ENCODE results near the gene HEATR3.

Gene HEATR3

GRCh38 chr16:50152807-50153595 is 87.2 kb downstream of the HEATR3 start, which contains the start of gene TENT4B:
Gene TENT4B, plus strand, starts transcription at chr16:50153306. Its CDS starts 316 bp downstream, at chr16:50153622.
- peak; percentile 79 to 82 (median 81) for DNase-seq (ENCODE audit: low read depth in 3 of 3)

- DNase-seq (ENCODE audit: low read depth in 3 of 3): peak in 2 of 3 experiments; percentile 10 to 21
Observed at GRCh38 chr16:50153596-50154419, 88.0 kb downstream of the HEATR3 start.

- no peak for DNase-seq (ENCODE audit: low read depth in 3 of 3)
Observed at GRCh38 chr16:50154420-50154950, 88.7 kb downstream of the HEATR3 start.

DNA sequence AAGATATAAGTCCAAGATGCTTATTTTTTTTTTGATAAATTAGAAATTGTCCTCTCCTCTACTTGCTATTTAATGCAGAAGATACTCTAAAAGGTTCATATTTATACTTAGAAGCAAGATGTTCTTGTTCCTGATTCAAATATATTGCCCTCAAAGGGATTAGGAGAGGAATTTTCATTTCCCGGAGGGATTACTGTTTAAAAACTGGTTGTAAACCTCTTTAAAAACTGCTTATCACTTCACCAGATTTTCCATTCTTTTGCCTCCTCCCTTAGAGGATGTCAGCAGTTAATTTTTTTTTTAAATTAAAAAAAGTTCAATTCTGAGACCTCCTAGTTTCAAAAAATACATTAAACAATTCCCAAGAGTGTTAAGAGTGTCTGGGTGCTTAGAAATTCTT is 90.2 kb downstream of the HEATR3 start:
- no peak for DNase-seq (ENCODE audit: low read depth in 3 of 3)

Data from stimulated activated CD4-positive, alpha-beta T cell treated with anti-CD3 and anti-CD28 coated beads, TNF-alpha, amount 100 ng/mL, for 4 hours (primary cell).